IPS DF 19.7 (cell line): ENCODE results near the gene POLR2H.
A peak's percentile ranks its signal among the peaks of the same experiment; 100 is the strongest.
"Not testable (repeated sequence)": the region's sequence is repeated elsewhere in the genome, so short reads cannot be mapped to it uniquely, and the experiment has no call there.

ENCODE experiments used
- DNase-seq: peaks from one replicate; pipeline ENCODE4 v3.0.0-alpha.2; 2013; ENCODE audit warnings: low read depth, low spot score

The POLR2H gene

GRCh38 chr3:184335661-184336546 is 25.6 kb upstream of the POLR2H start:
- peak; percentile 25 for DNase-seq

DNA sequence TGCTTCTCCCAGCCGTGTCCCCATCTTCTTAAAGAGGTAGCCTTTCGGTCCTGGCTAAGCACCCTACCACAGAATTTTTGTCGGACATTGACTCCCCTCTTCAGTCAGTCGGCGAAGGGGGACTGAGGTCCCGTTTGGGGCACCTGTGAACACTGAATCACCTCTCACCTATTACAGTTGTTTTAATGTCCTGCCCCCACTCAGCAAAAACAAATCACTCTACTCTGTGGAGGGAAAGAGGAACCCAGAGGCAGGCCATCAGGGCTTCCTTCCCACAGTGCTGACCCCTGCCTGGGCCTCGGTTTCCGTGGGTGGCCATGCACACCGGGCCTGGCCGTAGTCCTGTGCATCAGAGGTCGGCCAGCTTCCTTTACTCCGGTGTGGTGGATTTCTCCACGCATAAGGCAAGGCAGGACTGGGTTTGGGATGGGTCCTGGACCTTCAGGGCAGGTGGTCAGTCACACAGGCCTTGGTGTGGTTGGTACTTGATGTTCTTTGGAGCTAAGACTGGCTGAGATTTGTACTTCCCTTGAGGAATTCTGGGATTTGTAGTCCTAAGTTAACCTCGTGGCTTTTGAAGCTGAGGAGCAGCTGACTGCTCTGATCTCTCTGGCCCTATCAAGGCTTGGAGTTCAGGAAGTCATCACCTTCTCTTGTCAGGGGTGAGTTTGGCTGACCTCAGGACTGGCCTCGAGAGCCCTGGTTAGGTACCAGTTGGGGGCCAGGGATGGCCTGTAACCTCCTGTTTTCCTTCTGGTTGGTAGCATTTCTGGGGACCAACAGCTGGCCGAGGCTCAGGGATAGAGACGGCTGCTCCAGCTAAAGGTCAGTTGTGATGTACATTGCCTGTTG is 24.7 kb upstream of the POLR2H start:
- DNase-seq = peak; percentile 38

DNA sequence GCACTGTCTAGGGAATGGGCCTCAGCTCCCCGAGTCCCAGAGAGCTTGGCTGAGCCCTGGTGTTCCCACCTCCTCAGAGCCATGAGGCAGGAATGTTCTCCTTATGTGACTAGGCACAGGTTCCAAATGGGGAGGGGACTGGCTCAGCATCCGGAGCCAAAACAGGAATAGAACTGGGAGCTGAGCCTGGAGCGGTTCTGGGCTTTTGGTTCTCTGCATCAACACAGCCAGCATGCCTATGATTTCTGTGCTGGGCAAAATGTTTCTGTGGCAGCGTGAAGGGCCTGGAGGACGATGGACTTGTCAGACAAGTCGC is 24.2 kb upstream of the POLR2H start, which contains the start of gene FAM131A:
FAM131A (plus strand) TSS at position 202 of the 316 bp plus-strand sequence; CDS start at position 233, 31 bp downstream.
- DNase-seq = no peak

DNA sequence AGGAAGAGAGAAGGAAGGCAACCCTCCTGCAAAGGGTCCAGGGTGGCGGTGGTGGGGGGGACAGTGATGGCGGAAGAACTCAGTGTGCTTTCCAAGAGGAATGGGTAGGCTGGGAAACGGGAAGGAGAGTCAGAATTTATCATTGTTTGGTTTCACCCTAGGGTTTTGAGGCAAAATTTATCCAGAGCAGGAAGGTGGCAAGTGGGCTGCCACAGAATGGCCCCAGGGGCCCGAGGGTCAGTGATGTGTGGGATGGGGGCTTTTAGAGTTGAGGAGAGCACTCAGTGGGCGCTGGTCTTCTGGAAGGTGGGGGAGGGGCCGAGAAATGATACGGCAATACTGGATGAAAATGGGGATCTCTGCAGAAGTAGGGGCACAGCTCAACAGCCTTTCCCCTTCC is 23.5 kb upstream of the POLR2H start:
- DNase-seq = no peak

DNA sequence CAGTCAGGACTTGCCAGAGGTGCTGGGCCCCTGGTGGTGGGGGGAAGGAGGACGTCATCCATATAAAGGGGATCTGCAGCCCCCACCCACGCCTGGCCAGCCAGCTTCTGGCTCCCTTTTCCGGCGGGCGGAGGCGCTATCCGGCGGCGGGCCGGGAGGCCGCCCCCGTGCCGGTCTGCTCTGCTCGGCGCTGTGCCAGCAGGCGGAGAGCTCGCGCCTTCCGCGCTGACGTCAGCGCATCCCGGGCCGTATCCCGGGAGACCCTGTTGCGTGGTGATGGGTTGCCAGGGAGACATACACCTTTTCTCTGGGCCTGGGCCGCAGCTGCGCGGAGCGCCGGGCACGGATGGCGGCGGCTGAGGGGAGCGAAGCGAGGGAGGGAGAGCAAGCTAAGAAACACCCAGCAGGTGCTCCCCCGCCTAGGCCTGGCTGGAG is 23.0 kb upstream of the POLR2H start:
- no peak for DNase-seq

GRCh38 chr3:184339001-184339400 is 22.5 kb upstream of the POLR2H start:
- DNase-seq = no peak

- not testable (repeated sequence) for DNase-seq
Measured at GRCh38 chr3:184339451-184340135, 21.9 kb upstream of the POLR2H start.

DNA sequence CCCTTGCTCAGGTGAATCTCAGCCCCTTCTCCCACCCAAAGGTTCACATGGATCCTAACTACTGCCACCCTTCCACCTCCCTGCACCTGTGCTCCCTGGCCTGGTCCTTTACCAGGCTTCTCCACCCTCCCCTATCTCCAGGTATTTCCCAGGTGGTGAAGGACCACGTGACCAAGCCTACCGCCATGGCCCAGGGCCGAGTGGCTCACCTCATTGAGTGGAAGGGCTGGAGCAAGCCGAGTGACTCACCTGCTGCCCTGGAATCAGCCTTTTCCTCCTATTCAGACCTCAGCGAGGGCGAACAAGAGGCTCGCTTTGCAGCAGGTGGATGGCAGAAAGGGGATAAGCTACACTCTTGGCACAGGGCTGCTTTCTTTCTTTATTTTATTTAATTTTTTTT is 19.6 kb upstream of the POLR2H start:
- DNase-seq = no peak

- DNase-seq = no peak
Measured at GRCh38 chr3:184343200-184343876, 18.2 kb upstream of the POLR2H start.

GRCh38 chr3:184344579-184345316 is 16.8 kb upstream of the POLR2H start:
- DNase-seq = no peak

GRCh38 chr3:184345317-184346144 is 16.0 kb upstream of the POLR2H start:
- no peak for DNase-seq

- DNase-seq = no peak
Measured at GRCh38 chr3:184346480-184347190, 14.9 kb upstream of the POLR2H start.

DNA sequence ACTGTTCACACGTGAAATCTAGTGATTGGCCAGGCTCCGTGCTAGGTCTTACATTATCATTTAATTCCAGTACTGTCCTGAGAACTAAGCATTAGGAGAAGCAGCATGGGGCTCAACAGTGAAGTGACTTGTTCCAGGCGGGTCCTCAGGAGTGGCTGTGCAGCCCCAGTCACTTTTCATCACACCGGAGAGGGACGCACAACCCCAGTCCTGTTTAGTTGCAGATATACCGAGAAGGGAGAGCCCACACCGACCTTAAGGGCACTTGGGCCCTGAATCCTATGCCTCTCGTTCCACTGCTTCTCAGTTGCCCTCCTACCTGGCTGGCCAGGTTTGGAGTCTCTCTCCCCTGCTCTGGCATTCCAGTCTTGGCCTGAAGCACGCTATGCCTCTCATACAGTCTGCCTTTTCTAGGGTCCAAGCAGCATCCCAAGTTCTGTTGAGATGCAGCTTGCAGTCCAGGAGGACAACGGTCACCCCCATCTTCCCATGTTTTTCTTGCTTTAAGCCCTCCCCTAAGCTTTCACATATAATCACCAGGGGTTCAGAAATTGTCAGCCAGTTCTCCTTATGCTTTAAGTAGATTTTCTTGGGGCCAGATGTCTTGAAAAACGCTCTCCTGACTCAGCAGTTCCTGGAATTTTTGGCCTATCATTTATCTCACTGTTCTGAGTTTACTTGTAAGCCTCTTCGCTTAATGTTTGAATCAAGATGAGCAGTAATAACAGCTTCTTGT is 14.0 kb upstream of the POLR2H start:
- no peak for DNase-seq

DNA sequence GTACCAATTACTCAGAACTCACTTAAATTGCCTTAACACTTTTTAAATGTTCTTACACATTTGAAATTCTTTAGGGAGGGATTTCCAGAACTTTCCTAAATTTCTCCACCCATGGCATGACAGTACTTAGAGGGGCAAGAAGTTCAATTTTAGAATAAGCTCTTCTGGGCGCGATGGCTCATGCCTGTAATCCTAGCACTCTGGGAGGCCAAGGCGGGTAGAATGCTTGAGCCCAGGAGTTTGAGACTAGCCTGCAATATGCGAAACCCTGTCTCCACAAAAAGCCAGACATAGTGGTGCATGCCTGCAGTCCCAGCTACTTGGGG is 13.5 kb upstream of the POLR2H start:
- DNase-seq = no peak

DNA sequence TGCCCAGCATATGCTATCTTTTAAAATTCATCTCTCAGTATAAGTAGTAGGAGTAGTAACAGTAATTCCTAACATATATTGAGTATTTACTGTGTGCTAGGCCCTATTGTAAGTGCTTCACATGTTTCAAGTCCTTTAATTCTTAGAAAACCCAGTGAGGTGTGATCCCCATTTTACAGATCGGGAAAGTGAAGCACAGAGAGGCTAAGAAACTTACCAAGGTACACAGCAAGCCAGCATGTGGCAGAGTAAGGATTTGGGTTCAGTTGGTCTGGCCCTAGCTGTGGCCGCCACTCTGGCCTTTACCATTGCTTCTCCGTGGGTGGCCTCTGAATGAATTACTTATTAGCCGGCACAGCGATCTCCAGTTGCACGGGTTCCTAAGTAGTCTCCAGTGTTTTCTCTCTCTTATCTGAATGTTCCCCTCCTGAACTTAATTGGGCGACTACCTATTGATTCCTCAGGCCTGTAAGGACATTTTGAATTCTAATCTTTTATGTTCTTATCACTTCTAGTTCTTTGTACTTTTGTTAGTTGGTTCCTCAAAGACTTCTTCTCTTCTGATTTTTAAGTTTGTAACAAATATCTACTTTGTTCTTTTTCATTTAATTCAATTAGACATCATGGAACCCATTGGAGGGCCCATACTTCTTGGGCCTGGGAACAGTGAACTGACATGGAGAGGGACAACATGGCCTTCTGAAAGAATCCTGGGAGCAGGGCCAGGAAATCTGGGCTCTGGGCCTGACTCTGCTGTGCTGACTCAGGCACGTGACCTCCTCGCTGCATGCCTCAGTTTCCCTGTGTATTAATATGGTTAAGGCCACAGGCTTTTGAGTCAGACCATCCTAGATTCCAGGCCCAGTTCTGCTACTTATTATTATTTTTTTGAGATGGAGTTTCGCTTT is 11.7 kb upstream of the POLR2H start:
- no peak for DNase-seq

- no peak for DNase-seq
Measured at GRCh38 chr3:184350618-184351017, 10.9 kb upstream of the POLR2H start.

GRCh38 chr3:184351511-184352148 is 9.9 kb upstream of the POLR2H start:
- no peak for DNase-seq
